ENCODE data around the gene SLC25A18.

The SLC25A18 gene

DNA sequence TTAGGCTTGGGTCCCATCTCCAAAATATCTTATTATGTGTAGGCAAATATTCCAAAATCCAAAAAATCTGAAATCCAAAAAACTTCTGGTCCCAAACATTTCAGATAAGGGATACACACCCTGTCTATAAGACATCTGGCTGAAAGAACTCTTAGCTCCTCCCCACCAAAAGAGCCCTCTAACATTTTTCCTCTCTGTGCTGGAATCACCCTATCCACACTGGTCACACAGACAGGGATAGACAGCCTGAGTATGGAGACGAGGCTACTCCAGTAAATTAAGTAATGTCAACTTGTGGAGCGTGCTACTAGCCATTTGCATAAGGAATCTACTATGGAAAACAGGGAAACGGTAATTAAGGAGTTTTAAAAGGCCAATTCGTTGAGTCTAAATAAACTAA lies 40.4 kb downstream of the SLC25A18 start:
- no peak for DNase-seq (ENCODE audit: low read depth, low spot score)
- Histone ChIP-seq H3K36me3 (ENCODE audit: insufficient read depth, low read length) (peaks cover 35% of the 10 kb centered on the region), H3K9ac (ENCODE audit: insufficient read length) (no peak overlapping the region), H3K4me3 (no peak overlapping the region), H3K27ac (no peak overlapping the region), H3K9me3 (ENCODE audit: low read depth, low read length) (no peaks in the 10 kb centered on the region)
- TF ChIP-seq FOXP2 (optimal IDR thresholded peaks at IDR 0.05; ENCODE audit: control extremely low read depth, extremely low read length, insufficient read depth) (no peak), EZH2 (IDR thresholded peaks at IDR 0.05) (no peak), POLR2AphosphoS5 (IDR thresholded peaks at IDR 0.05; ENCODE audit: borderline replicate concordance, low read depth, low read length) (no peak)

GRCh38 chr22:17606496-17606895 lies 43.2 kb downstream of the SLC25A18 start:
- H3K4me3 ChIP-seq = peak overlapping the region; percentile 1; the same call in 1 of the 2 replicates
- peak overlapping the region; percentile 82 for H3K27ac ChIP-seq
- no peak for TF ChIP-seq FOXP2 (optimal IDR thresholded peaks at IDR 0.05; ENCODE audit: control extremely low read depth, extremely low read length, insufficient read depth)
- TF ChIP-seq POLR2AphosphoS5 (IDR thresholded peaks at IDR 0.05; ENCODE audit: borderline replicate concordance, low read depth, low read length) = no peak
- no peak for TF ChIP-seq EZH2 (IDR thresholded peaks at IDR 0.05)
- DNase-seq (ENCODE audit: low read depth, low spot score) = peak; percentile 20
- H3K9me3 ChIP-seq (ENCODE audit: low read depth, low read length) = no peaks in the 10 kb centered on the region
- H3K36me3 ChIP-seq (ENCODE audit: insufficient read depth, low read length) = peaks cover 31% of the 10 kb centered on the region
- H3K9ac ChIP-seq (ENCODE audit: insufficient read length) = peak overlapping the region; percentile 11

DNA sequence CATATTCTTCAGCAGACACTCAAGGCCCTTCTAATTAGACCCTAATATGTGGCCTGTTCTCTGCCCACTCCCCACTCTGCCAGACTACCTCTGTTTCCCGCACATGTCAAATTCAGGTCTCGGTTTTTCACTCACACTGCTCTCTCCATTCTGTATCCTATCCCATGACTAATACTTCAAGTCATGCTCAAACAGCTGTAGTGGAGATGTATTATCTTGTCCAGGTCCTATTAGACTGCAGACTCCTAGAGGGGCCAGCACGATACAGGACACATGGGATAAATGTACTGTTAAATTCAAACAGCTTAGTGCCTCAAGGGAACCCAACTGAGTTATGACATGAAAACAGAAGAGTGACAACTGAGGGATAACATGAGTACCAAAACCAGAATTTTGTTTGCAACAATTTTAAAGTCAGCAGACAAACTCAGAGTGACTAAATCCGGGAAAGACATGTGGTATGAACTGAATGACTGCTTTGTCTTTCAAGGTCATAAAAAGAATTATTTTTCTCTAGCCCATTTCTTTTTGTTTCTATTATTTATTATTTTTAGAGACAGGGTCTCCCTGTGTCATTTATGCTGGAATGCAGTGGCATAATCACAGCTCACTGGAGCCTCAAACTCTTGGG lies 44.7 kb downstream of the SLC25A18 start:
- Histone ChIP-seq H3K36me3 (ENCODE audit: insufficient read depth, low read length) (peaks cover 46% of the 10 kb centered on the region), H3K4me3 (no peak overlapping the region), H3K9ac (ENCODE audit: insufficient read length) (no peak overlapping the region), H3K27ac (no peak overlapping the region), H3K9me3 (ENCODE audit: low read depth, low read length) (no peaks in the 10 kb centered on the region)
- TF ChIP-seq POLR2AphosphoS5 (IDR thresholded peaks at IDR 0.05; ENCODE audit: borderline replicate concordance, low read depth, low read length) (no peak), EZH2 (IDR thresholded peaks at IDR 0.05) (no peak), FOXP2 (optimal IDR thresholded peaks at IDR 0.05; ENCODE audit: control extremely low read depth, extremely low read length, insufficient read depth) (no peak)
- DNase-seq (ENCODE audit: low read depth, low spot score) = no peak

DNA sequence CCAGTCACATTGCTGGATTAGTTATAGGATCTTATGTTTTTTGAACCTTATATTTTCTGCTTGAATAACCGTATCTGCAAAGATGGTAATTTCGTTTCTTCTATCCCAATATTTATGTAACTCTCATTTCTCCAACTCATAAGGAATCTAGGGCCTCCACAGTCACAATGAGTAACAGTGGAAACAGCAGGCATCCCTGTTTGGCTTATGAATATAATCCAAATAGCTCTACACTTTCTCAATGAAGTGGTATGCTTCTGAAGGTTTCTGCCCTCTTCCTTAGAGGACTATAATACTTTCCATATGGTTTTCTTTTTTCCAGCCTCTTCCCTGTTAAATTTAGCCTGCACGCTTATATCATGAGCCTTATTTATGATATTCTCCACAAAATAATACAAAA lies 48.8 kb downstream of the SLC25A18 start:
- no peak overlapping the region for H3K4me3 ChIP-seq
- peaks cover 45% of the 10 kb centered on the region for H3K36me3 ChIP-seq (ENCODE audit: insufficient read depth, low read length)
- TF ChIP-seq FOXP2 (optimal IDR thresholded peaks at IDR 0.05; ENCODE audit: control extremely low read depth, extremely low read length, insufficient read depth) = no peak
- H3K9me3 ChIP-seq (ENCODE audit: low read depth, low read length) = no peaks in the 10 kb centered on the region
- DNase-seq (ENCODE audit: low read depth, low spot score) = no peak
- no peak overlapping the region for H3K9ac ChIP-seq (ENCODE audit: insufficient read length)
- no peak overlapping the region for H3K27ac ChIP-seq

DNA sequence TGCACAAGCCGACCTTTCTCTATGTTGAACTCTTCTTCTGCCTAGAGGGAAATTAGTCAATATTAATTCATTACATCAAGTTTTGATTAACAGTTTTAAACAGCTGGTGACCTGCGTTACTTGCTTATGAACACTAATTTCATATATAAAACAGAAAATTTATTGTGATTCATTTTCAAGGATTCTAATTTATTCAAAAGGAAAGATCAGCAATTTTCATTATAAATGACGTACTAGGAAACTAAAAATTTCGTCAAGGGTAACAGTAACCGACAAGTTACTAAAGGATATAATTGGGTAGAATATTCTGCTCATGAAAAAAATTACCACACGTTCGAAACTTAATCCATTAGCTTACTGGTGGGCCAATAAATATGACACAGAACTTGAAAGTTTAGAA lies 50.0 kb downstream of the SLC25A18 start:
- TF ChIP-seq POLR2AphosphoS5 (IDR thresholded peaks at IDR 0.05; ENCODE audit: borderline replicate concordance, low read depth, low read length) (no peak), FOXP2 (optimal IDR thresholded peaks at IDR 0.05; ENCODE audit: control extremely low read depth, extremely low read length, insufficient read depth) (no peak), EZH2 (IDR thresholded peaks at IDR 0.05) (no peak)
- no peak overlapping the region for H3K9ac ChIP-seq (ENCODE audit: insufficient read length)
- H3K36me3 ChIP-seq (ENCODE audit: insufficient read depth, low read length) = peaks cover 46% of the 10 kb centered on the region
- H3K4me3 ChIP-seq = no peak overlapping the region
- no peak overlapping the region for H3K27ac ChIP-seq
- no peak for DNase-seq (ENCODE audit: low read depth, low spot score)
- no peaks in the 10 kb centered on the region for H3K9me3 ChIP-seq (ENCODE audit: low read depth, low read length)

- TF ChIP-seq EZH2 (IDR thresholded peaks at IDR 0.05) (no peak), POLR2AphosphoS5 (IDR thresholded peaks at IDR 0.05; ENCODE audit: borderline replicate concordance, low read depth, low read length) (no peak), FOXP2 (optimal IDR thresholded peaks at IDR 0.05; ENCODE audit: control extremely low read depth, extremely low read length, insufficient read depth) (no peak)
- peaks cover 6% of the 10 kb centered on the region for H3K36me3 ChIP-seq (ENCODE audit: insufficient read depth, low read length)
- no peak for DNase-seq (ENCODE audit: low read depth, low spot score)
- H3K9ac ChIP-seq (ENCODE audit: insufficient read length) = peak overlapping the region; percentile 93
- H3K27ac ChIP-seq = peak overlapping the region; percentile 75; the same call in 1 of the 2 replicates
- H3K4me3 ChIP-seq = peak overlapping the region; percentile 99
- no peaks in the 10 kb centered on the region for H3K9me3 ChIP-seq (ENCODE audit: low read depth, low read length)
These were observed 64.7 kb downstream of the SLC25A18 start for GRCh38 chr22:17627961-17628405.

- TF ChIP-seq FOXP2 (optimal IDR thresholded peaks at IDR 0.05; ENCODE audit: control extremely low read depth, extremely low read length, insufficient read depth) = no peak
- TF ChIP-seq EZH2 (IDR thresholded peaks at IDR 0.05) = no peak
- peak; percentile 83 for TF ChIP-seq POLR2AphosphoS5 (IDR thresholded peaks at IDR 0.05; ENCODE audit: borderline replicate concordance, low read depth, low read length)
- H3K4me3 ChIP-seq = peak within 1 kb of the TSS; percentile 99
- peak; percentile 78 for DNase-seq (ENCODE audit: low read depth, low spot score)
- H3K27ac ChIP-seq = peak within 1 kb of the TSS; percentile 88
- H3K36me3 ChIP-seq (ENCODE audit: insufficient read depth, low read length) = peaks cover 4% of the 10 kb centered on the region
- no peaks in the 10 kb centered on the region for H3K9me3 ChIP-seq (ENCODE audit: low read depth, low read length)
- H3K9ac ChIP-seq (ENCODE audit: insufficient read length) = peak within 1 kb of the TSS; percentile 93
These were observed 65.3 kb downstream of the SLC25A18 start, which contains the start of gene ATP6V1E1 for GRCh38 chr22:17628406-17629172. Gene ATP6V1E1 (minus strand): TSS chr22:17628749. CDS start chr22:17628635, 114 bp downstream.

DNA sequence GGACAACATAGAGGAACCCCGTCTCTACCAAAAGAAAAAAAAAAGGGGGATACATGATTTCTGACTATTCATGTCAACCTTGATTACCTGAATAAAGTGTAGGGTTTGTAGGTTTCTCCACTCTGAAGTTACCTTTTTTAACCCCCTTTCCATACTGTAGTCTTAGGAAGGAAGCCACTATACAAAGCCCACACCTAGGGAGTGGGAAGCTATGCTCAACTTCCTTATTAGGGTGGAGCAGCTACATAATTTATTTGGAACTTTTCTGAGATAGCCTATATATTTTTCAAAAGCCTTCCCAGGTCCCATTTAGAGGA lies 65.8 kb downstream of the SLC25A18 start:
- Histone ChIP-seq H3K36me3 (ENCODE audit: insufficient read depth, low read length) (peaks cover 4% of the 10 kb centered on the region), H3K4me3 (peak overlapping the region; percentile 99), H3K9me3 (ENCODE audit: low read depth, low read length) (no peaks in the 10 kb centered on the region), H3K9ac (ENCODE audit: insufficient read length) (peak overlapping the region; percentile 93), H3K27ac (peak overlapping the region; percentile 88)
- no peak for DNase-seq (ENCODE audit: low read depth, low spot score)
- no peak for TF ChIP-seq FOXP2 (optimal IDR thresholded peaks at IDR 0.05; ENCODE audit: control extremely low read depth, extremely low read length, insufficient read depth)
- TF ChIP-seq POLR2AphosphoS5 (IDR thresholded peaks at IDR 0.05; ENCODE audit: borderline replicate concordance, low read depth, low read length) = no peak
- no peak for TF ChIP-seq EZH2 (IDR thresholded peaks at IDR 0.05)
